CD14-positive monocyte (primary cell): ENCODE data around the gene STX10. TPM values are rescaled to one million over a fixed set of nuclear protein-coding genes. Genes with fewer than 3 reads are reported as not detected.
"Not testable (repeated sequence)": the region's sequence is repeated elsewhere in the genome, so short reads cannot be mapped to it uniquely, and the experiment has no call there.

Source experiments
- DNase-seq, 3 donors: peaks; one replicate each; pipeline ENCODE4 v3.0.0-alpha.2; 2011 to 2022
- H2AFZ ChIP-seq: 2 replicates; pipeline ENCODE4 v1.6.0; 2012; ENCODE audit warnings: mild to moderate bottlenecking, low read depth, low read length, inconsistent platforms; ENCODE audit not compliant: insufficient read depth, poor library complexity, severe bottlenecking
- H3K27ac ChIP-seq, 2 donors: 1 replicate in 1 of 2; 2 replicates in 1 of 2; pipeline ENCODE4 v1.5.1; 2012 to 2013; ENCODE audit warnings: low read length in 2 of 2, control low read depth in 1 of 2, inconsistent platforms in 1 of 2, low read depth in 1 of 2, mild to moderate bottlenecking in 1 of 2
- H3K27me3 ChIP-seq, 2 donors: one replicate each; pipeline versions ENCODE4 v1.6.0 to v1.6.1; 2011 to 2013; ENCODE audit warnings: low read length in 2 of 2; ENCODE audit not compliant: control insufficient read depth in 2 of 2, insufficient read depth in 2 of 2
- H3K36me3 ChIP-seq, 2 donors: replicated peaks in 1 of 2; 1 replicate in 1 of 2; 2 replicates in 1 of 2; pipeline versions ENCODE4 v1.5.1 to v1.6.1; 2012 to 2013; ENCODE audit warnings: low read length in 2 of 2, control low read depth in 1 of 2, inconsistent platforms in 1 of 2, mild to moderate bottlenecking in 1 of 2; ENCODE audit not compliant: insufficient read depth in 2 of 2, control insufficient read depth in 1 of 2
- H3K4me1 ChIP-seq, 2 donors: 1 replicate in 1 of 2; 2 replicates in 1 of 2; pipeline versions ENCODE4 v1.5.1 to v1.6.1; 2012 to 2013; ENCODE audit warnings: low read length in 2 of 2, control low read depth in 1 of 2, inconsistent platforms in 1 of 2, mild to moderate bottlenecking in 1 of 2, moderate library complexity in 1 of 2; ENCODE audit not compliant: insufficient read depth in 2 of 2, control insufficient read depth in 1 of 2
- H3K4me2 ChIP-seq: replicated peaks from 2 replicates; pipeline ENCODE3; 2012; ENCODE audit warnings: low read length, moderate library complexity, mild to moderate bottlenecking; ENCODE audit not compliant: poor library complexity, severe bottlenecking; ENCODE audit errors: extremely low read depth
- H3K4me3 ChIP-seq, 3 experiments: fragments of 200-600 bp in 1 of 3; sonication (generic) in 1 of 3; replicated peaks in 1 of 3; 1 replicate in 2 of 3; 2 replicates in 1 of 3; pipeline ENCODE4 v1.5.1; 2011 to 2013; ENCODE audit warnings: low read length in 3 of 3, mild to moderate bottlenecking in 3 of 3, control low read depth in 2 of 3, low read depth in 2 of 3, inconsistent platforms in 1 of 3, moderate library complexity in 1 of 3
- H3K79me2 ChIP-seq: 2 replicates; pipeline ENCODE4 v1.6.0; 2012; ENCODE audit warnings: mild to moderate bottlenecking, control low read depth, inconsistent platforms, low read length, moderate library complexity; ENCODE audit not compliant: insufficient read depth
- H3K9ac ChIP-seq: 2 replicates; pipeline ENCODE4 v1.6.0; 2017; ENCODE audit warnings: low read length, mild to moderate bottlenecking; ENCODE audit not compliant: insufficient read depth, poor library complexity, severe bottlenecking
- H3K9me3 ChIP-seq, 2 donors: replicated peaks in 1 of 2; 1 replicate in 1 of 2; 2 replicates in 1 of 2; pipeline versions ENCODE4 v1.5.1 to v1.6.1; 2012 to 2013; ENCODE audit warnings: low read length in 2 of 2, control low read depth in 1 of 2; ENCODE audit not compliant: control insufficient read depth in 1 of 2, insufficient read depth in 1 of 2
- H4K20me1 ChIP-seq: 2 replicates; pipeline ENCODE4 v1.6.0; 2012; ENCODE audit warnings: mild to moderate bottlenecking, low read length, control low read depth, moderate library complexity; ENCODE audit not compliant: insufficient read depth
- H3K27ac Mint-ChIP-seq, 7 donors: one replicate each; pipeline ENCODE4 v1.8.0; 2020; ENCODE audit warnings: mild to moderate bottlenecking in 7 of 7, mixed read lengths in 7 of 7, moderate library complexity in 6 of 7, inconsistent platforms in 2 of 7
- H3K27me3 Mint-ChIP-seq, 3 donors: one replicate each; pipeline ENCODE4 v1.8.0; 2021 to 2022; ENCODE audit warnings: low read depth in 3 of 3, mild to moderate bottlenecking in 3 of 3, mixed read lengths in 3 of 3, moderate library complexity in 3 of 3, inconsistent platforms in 1 of 3
- H3K36me3 Mint-ChIP-seq, 2 donors: one replicate each; pipeline ENCODE4 v1.8.0; 2020; ENCODE audit warnings: mixed read lengths in 2 of 2, inconsistent platforms in 1 of 2, mild to moderate bottlenecking in 1 of 2
- H3K4me1 Mint-ChIP-seq: one replicate; pipeline ENCODE4 v1.8.0; 2020; ENCODE audit warnings: mild to moderate bottlenecking, mixed read lengths
- H3K4me3 Mint-ChIP-seq, 2 donors: one replicate each; pipeline ENCODE4 v1.8.0; 2020; ENCODE audit warnings: mild to moderate bottlenecking in 2 of 2, mixed read lengths in 2 of 2, moderate library complexity in 1 of 2
- H3K9me3 Mint-ChIP-seq, 7 donors: one replicate each; pipeline ENCODE4 v1.8.0; 2020 to 2022; ENCODE audit warnings: mixed read lengths in 7 of 7, mild to moderate bottlenecking in 6 of 7, moderate library complexity in 6 of 7, inconsistent platforms in 2 of 7
- CTCF ChIP-seq: fragments of 200-600 bp; IDR thresholded peaks from one replicate; pipeline ENCODE4 v1.8.0; 2022; ENCODE audit warnings: antibody characterized with exemption, mild to moderate bottlenecking
- WGBS: methylation state at CpG from one replicate; pipeline ENCODE4 v1.1.5; 2013; ENCODE audit warnings: missing lambda C conversion rate; ENCODE audit not compliant: insufficient coverage; 5-methylcytosine and 5-hydroxymethylcytosine counted together
- intact Hi-C, 2 donors: fragments of 100-400 bp; cut with micrococcal nuclease; formaldehyde crosslinking; loops; one replicate each; pipeline versions ENCODE4 v1.15.0 to v1.15.1; 2023
- polyA plus RNA-seq, 3 donors: library from polyadenylated mRNA; depleted of rRNA in 1 of 3; unstranded in 2 of 3; stranded (reverse) in 1 of 3; fragments of 300-500 nt in 2 of 3; fragments of >200 nt in 1 of 3; fragmentation: Illumina TruSeq in 2 of 3; gene quantifications; 1 replicate in 2 of 3; 2 replicates in 1 of 3; pipeline ENCODE4 v1.2.3, GENCODE V29; 2012 to 2021

Gene STX10
- polyA plus RNA-seq, 3 donors, result 158 to 392 (median 172) TPM

GRCh38 chr19:13169769-13170168 lies 19.6 kb upstream of the STX10 start:
- Histone ChIP-seq H3K27ac (peak overlapping the region; percentile 18 to 98), H3K79me2 (peaks cover 28% of the 10 kb centered on the region), H2AFZ (no peak overlapping the region), H3K4me1 (peaks cover 69 to 75% of the 10 kb centered on the region in 2 donors), H3K9ac (no peak overlapping the region), H3K36me3 (no peaks in the 10 kb centered on the region), H4K20me1 (no peaks in the 10 kb centered on the region), H3K4me3 (no peak overlapping the region), H3K4me2 (no peak overlapping the region), H3K27me3 (no peaks in the 10 kb centered on the region), H3K9me3 (no peaks in the 10 kb centered on the region)
- H3K4me3 Mint-ChIP-seq, result no peak overlapping the region
- peak in 2 of 3 donors; percentile 8 to 33 for DNase-seq
- peak overlapping the region; percentile 43 to 94 (median 74) for H3K27ac Mint-ChIP-seq
- 70% methylated on average over 2 of the region's 5 CpGs for WGBS
- no peak for TF ChIP-seq CTCF
- H3K27me3 Mint-ChIP-seq, result peaks cover 0 to 4% (median 0%) of the 10 kb centered on the region in 3 donors
- peaks cover 1 to 7% of the 10 kb centered on the region in 2 donors for H3K36me3 Mint-ChIP-seq
- peaks cover 78% of the 10 kb centered on the region for H3K4me1 Mint-ChIP-seq
- H3K9me3 Mint-ChIP-seq, result no peaks in the 10 kb centered on the region
- intact Hi-C loops, result loop anchor here in 1 of 2 donors (2.0 kb wide), 1 partner anchor 15 kb away; no protein-coding TSS in a partner anchor

- peaks cover 81% of the 10 kb centered on the region for H3K4me1 Mint-ChIP-seq
- H3K4me2 ChIP-seq, result not testable (repeated sequence)
Observed at GRCh38 chr19:13166151-13166550, 16.0 kb upstream of the STX10 start.

More at GRCh38 chr19:13166151-13166550, 16.0 kb upstream of the STX10 start:
- H3K9ac ChIP-seq, H3K27me3 ChIP-seq, H4K20me1 ChIP-seq, H3K9me3 Mint-ChIP-seq, H3K9me3 ChIP-seq, DNase-seq, H2AFZ ChIP-seq, H3K36me3 Mint-ChIP-seq, H3K4me3 Mint-ChIP-seq, H3K27me3 Mint-ChIP-seq, H3K4me3 ChIP-seq, H3K36me3 ChIP-seq: not testable (repeated sequence)
- 100% methylated on average over 2 of the region's 3 CpGs for WGBS
- Histone ChIP-seq H3K4me1 (peaks cover 78 to 86% of the 10 kb centered on the region in 2 donors), H3K79me2 (peaks cover 22% of the 10 kb centered on the region), H3K27ac (peak overlapping the region; percentile 94 to 98)
- intact Hi-C loops, result loop anchor here in 1 of 2 donors (2.0 kb wide), 2 partner anchors 13 to 43 kb away; no protein-coding TSS in a partner anchor
- peak overlapping the region; percentile 78 to 98 (median 96) for H3K27ac Mint-ChIP-seq
